Measurements from ENCODE around the gene BBS2.

- TF ChIP-seq EZH2phosphoT487 (IDR thresholded peaks at IDR 0.05; ENCODE audit: borderline replicate concordance, low read depth, low read length) (no peak), CTCF (conservative IDR thresholded peaks at IDR 0.05; ENCODE audit: low read length) (no peak)
These were observed 28.1 kb downstream of the BBS2 start for GRCh38 chr16:56491657-56492261.
